NB4 (cell line): ENCODE data around the gene UBXN6.

Experiments used
- POLR2A ChIP-seq: IDR thresholded peaks from 2 replicates; pipeline ENCODE4 v1.6.1; 2011; ENCODE audit warnings: mild to moderate bottlenecking; ENCODE audit not compliant: insufficient read length; ENCODE audit errors: extremely low read depth
- TF ChIP-seq, protein P1 (sequence below): IDR thresholded peaks from one replicate; pipeline ENCODE4 v1.5.1; 2012; ENCODE audit warnings: low read depth, low read length

DNA sequence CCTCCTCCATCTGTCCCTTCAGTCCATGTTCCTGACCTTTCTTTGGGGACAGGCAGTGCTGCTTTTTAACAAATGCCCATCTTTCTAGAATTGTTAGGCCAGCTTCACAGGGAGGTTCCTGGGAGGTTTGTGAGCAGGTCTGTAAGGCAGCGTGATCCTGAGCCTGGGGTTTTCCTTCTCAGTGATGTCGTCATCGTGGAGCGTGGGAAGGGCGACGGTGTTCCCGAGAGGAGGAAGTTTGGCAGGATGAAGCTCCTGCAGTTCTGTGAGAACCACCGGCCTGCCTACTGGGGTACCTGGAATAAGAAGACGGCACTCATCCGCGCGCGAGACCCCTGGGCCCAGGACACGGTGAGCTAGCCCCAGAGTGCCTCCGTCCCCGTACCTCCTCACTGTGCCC lies 28.3 kb downstream of the UBXN6 start:
- TF ChIP-seq POLR2A: no peak
- TF ChIP-seq, protein P1, sequence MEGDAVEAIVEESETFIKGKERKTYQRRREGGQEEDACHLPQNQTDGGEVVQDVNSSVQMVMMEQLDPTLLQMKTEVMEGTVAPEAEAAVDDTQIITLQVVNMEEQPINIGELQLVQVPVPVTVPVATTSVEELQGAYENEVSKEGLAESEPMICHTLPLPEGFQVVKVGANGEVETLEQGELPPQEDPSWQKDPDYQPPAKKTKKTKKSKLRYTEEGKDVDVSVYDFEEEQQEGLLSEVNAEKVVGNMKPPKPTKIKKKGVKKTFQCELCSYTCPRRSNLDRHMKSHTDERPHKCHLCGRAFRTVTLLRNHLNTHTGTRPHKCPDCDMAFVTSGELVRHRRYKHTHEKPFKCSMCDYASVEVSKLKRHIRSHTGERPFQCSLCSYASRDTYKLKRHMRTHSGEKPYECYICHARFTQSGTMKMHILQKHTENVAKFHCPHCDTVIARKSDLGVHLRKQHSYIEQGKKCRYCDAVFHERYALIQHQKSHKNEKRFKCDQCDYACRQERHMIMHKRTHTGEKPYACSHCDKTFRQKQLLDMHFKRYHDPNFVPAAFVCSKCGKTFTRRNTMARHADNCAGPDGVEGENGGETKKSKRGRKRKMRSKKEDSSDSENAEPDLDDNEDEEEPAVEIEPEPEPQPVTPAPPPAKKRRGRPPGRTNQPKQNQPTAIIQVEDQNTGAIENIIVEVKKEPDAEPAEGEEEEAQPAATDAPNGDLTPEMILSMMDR: no peak
